GM23338 (cell line): ENCODE data around the gene MLF2.

Experiments
- CREB1 ChIP-seq: fragments of 250-450 bp; sonication (Bioruptor Pico); IDR thresholded peaks from 2 replicates; pipeline ENCODE4 v1.5.0; 2020; ENCODE audit warnings: low read depth, mild to moderate bottlenecking, moderate library complexity
- EZH2 ChIP-seq: fragments of 200-600 bp; sonication (generic); IDR thresholded peaks from one replicate; pipeline ENCODE4 v1.8.0; 2017; ENCODE audit warnings: antibody characterized with exemption, mild to moderate bottlenecking, low read depth; ENCODE audit not compliant: unreplicated experiment
- EZH2phosphoT487 ChIP-seq: fragments of 200-600 bp; sonication (generic); IDR thresholded peaks from one replicate; pipeline ENCODE4 v1.8.1; 2018; ENCODE audit warnings: antibody characterized with exemption; ENCODE audit not compliant: unreplicated experiment
- POLR2AphosphoS5 ChIP-seq: IDR thresholded peaks from 2 replicates; pipeline ENCODE4 v1.6.1; 2016; ENCODE audit warnings: antibody characterized with exemption, low read depth
- STAT1 ChIP-seq: IDR thresholded peaks from one replicate; pipeline ENCODE4 v1.6.1; 2016; ENCODE audit warnings: antibody characterized with exemption; ENCODE audit not compliant: unreplicated experiment
- ZNF462 ChIP-seq: fragments of 250-450 bp; sonication (Bioruptor Pico); IDR thresholded peaks from 2 replicates; pipeline ENCODE4 v1.5.0; 2020; ENCODE audit warnings: mild to moderate bottlenecking, moderate library complexity
- TF ChIP-seq, protein P1 (sequence below), 2 experiments: fragments of 200-600 bp in 1 of 2; sonication (generic) in 1 of 2; conservative IDR thresholded peaks; 2 replicates each; pipeline versions ENCODE4 v1.5.1 to v1.6.1; 2016 to 2017; ENCODE audit warnings: antibody characterized with exemption in 2 of 2, low read depth in 2 of 2, mild to moderate bottlenecking in 2 of 2, moderate library complexity in 1 of 2
- TF ChIP-seq, protein P2 (sequence below): IDR thresholded peaks from one replicate; pipeline ENCODE4 v1.6.1; 2018; ENCODE audit warnings: antibody characterized with exemption; ENCODE audit not compliant: unreplicated experiment
- TF ChIP-seq, protein P3 (sequence below): IDR thresholded peaks from 2 replicates; pipeline ENCODE4 v1.6.1; 2016; ENCODE audit warnings: antibody characterized with exemption

DNA sequence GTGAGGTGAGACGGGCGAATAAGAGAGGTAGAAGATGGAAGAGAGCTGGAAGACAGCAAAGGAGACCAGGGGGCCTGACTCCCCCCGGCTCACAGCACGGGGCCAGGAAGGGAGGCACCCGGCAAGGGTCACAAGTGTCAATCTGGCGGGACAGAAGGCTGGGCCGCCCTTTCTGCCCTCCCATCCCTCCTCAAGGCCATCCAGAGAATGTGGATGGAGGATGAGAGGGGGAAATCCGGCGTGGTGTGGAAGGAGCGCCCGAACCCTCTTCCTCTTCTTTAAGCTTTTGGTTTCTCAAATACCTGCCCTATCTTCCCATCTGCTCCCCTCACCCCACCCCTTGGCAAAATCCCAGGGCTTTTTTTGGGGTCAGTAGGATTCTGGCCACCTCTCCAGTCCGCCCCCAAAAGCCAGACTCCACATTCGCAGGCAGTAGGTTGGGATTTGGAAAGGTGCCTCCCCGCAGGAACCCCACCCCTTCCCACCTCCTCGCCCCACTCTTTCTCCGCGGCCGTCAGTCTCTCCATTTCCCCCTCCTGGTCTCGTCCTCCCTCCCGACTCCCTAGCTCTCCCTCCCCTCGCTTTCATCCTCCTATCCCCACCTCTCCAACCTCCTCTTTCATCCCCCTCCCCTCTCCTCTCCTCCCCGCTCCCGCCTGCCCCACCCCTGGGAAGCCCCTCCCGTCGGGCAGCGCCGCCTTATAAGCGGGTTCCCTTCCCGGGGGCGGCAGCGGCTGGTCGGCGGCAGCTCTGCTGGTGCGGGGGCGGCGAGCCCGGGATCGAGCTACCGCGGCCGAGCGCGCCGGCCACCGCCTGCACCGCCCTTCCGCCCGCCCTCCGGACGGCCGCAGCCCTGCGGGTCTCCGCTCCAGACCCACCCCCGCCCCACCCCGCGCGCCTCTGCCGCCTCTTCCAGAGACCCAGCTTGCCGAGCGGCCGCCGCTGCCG, 13.0 kb upstream of the MLF2 start, which contains the start of gene PTMS:
- TF ChIP-seq EZH2 (no peak), EZH2phosphoT487 (no peak), POLR2AphosphoS5 (peak; percentile 84), CREB1 (CRISPR knock-in tag) (no peak), STAT1 (no peak), ZNF462 (CRISPR knock-in tag) (no peak)
- TF ChIP-seq, protein P1, sequence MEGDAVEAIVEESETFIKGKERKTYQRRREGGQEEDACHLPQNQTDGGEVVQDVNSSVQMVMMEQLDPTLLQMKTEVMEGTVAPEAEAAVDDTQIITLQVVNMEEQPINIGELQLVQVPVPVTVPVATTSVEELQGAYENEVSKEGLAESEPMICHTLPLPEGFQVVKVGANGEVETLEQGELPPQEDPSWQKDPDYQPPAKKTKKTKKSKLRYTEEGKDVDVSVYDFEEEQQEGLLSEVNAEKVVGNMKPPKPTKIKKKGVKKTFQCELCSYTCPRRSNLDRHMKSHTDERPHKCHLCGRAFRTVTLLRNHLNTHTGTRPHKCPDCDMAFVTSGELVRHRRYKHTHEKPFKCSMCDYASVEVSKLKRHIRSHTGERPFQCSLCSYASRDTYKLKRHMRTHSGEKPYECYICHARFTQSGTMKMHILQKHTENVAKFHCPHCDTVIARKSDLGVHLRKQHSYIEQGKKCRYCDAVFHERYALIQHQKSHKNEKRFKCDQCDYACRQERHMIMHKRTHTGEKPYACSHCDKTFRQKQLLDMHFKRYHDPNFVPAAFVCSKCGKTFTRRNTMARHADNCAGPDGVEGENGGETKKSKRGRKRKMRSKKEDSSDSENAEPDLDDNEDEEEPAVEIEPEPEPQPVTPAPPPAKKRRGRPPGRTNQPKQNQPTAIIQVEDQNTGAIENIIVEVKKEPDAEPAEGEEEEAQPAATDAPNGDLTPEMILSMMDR (conservative IDR thresholded peaks at IDR 0.05; ENCODE audit: low read depth in 2 of 2), result no peak
- TF ChIP-seq, protein P2, sequence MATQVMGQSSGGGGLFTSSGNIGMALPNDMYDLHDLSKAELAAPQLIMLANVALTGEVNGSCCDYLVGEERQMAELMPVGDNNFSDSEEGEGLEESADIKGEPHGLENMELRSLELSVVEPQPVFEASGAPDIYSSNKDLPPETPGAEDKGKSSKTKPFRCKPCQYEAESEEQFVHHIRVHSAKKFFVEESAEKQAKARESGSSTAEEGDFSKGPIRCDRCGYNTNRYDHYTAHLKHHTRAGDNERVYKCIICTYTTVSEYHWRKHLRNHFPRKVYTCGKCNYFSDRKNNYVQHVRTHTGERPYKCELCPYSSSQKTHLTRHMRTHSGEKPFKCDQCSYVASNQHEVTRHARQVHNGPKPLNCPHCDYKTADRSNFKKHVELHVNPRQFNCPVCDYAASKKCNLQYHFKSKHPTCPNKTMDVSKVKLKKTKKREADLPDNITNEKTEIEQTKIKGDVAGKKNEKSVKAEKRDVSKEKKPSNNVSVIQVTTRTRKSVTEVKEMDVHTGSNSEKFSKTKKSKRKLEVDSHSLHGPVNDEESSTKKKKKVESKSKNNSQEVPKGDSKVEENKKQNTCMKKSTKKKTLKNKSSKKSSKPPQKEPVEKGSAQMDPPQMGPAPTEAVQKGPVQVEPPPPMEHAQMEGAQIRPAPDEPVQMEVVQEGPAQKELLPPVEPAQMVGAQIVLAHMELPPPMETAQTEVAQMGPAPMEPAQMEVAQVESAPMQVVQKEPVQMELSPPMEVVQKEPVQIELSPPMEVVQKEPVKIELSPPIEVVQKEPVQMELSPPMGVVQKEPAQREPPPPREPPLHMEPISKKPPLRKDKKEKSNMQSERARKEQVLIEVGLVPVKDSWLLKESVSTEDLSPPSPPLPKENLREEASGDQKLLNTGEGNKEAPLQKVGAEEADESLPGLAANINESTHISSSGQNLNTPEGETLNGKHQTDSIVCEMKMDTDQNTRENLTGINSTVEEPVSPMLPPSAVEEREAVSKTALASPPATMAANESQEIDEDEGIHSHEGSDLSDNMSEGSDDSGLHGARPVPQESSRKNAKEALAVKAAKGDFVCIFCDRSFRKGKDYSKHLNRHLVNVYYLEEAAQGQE, result no peak
- TF ChIP-seq, protein P3, sequence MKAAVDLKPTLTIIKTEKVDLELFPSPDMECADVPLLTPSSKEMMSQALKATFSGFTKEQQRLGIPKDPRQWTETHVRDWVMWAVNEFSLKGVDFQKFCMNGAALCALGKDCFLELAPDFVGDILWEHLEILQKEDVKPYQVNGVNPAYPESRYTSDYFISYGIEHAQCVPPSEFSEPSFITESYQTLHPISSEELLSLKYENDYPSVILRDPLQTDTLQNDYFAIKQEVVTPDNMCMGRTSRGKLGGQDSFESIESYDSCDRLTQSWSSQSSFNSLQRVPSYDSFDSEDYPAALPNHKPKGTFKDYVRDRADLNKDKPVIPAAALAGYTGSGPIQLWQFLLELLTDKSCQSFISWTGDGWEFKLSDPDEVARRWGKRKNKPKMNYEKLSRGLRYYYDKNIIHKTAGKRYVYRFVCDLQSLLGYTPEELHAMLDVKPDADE, result no peak
